ENCODE data around the gene UXS1.
"Not testable (repeated sequence)": the region's sequence is repeated elsewhere in the genome, so short reads cannot be mapped to it uniquely, and the experiment has no call there.

Gene UXS1

GRCh38 chr2:106193977-106194778 lies at the start of gene UXS1:
UXS1 (minus strand) TSS chr2:106194301; CDS start chr2:106194241, 60 bp downstream.
- DNase-seq (ENCODE audit: low read depth) = peak; percentile 98
- no peak for TF ChIP-seq CTCF (IDR thresholded peaks at IDR 0.05; ENCODE audit: low read length, missing control alignments)
- peak within 1 kb of the TSS; percentile 90 for H3K4me3 ChIP-seq (replicated peaks; ENCODE audit: low read depth, low read length)

- not testable (repeated sequence) for DNase-seq (ENCODE audit: low read depth); H3K4me3 ChIP-seq (replicated peaks; ENCODE audit: low read depth, low read length)
Observed at GRCh38 chr2:106239491-106239890, 45.4 kb upstream of the UXS1 start.

- DNase-seq (ENCODE audit: low read depth); H3K4me3 ChIP-seq (replicated peaks; ENCODE audit: low read depth, low read length): not testable (repeated sequence)
Observed at GRCh38 chr2:106235392-106235791, 41.3 kb upstream of the UXS1 start.

GRCh38 chr2:106233350-106233706 lies 39.2 kb upstream of the UXS1 start:
- no peak for TF ChIP-seq CTCF (IDR thresholded peaks at IDR 0.05; ENCODE audit: low read length, missing control alignments)
- DNase-seq (ENCODE audit: low read depth) = no peak
- no peak overlapping the region for H3K4me3 ChIP-seq (replicated peaks; ENCODE audit: low read depth, low read length)

GRCh38 chr2:106232638-106233349 lies 38.7 kb upstream of the UXS1 start:
- DNase-seq (ENCODE audit: low read depth) = no peak
- TF ChIP-seq CTCF (IDR thresholded peaks at IDR 0.05; ENCODE audit: low read length, missing control alignments) = no peak
- no peak overlapping the region for H3K4me3 ChIP-seq (replicated peaks; ENCODE audit: low read depth, low read length)

- no peak for TF ChIP-seq CTCF (IDR thresholded peaks at IDR 0.05; ENCODE audit: low read length, missing control alignments)
- DNase-seq (ENCODE audit: low read depth) = no peak
- H3K4me3 ChIP-seq (replicated peaks; ENCODE audit: low read depth, low read length) = no peak overlapping the region
Observed at GRCh38 chr2:106223347-106223746, 29.2 kb upstream of the UXS1 start.

- DNase-seq (ENCODE audit: low read depth) = not testable (repeated sequence)
Observed at GRCh38 chr2:106222057-106222456, 28.0 kb upstream of the UXS1 start.

GRCh38 chr2:106219813-106220212 lies 25.7 kb upstream of the UXS1 start:
- no peak overlapping the region for H3K4me3 ChIP-seq (replicated peaks; ENCODE audit: low read depth, low read length)
- TF ChIP-seq CTCF (IDR thresholded peaks at IDR 0.05; ENCODE audit: low read length, missing control alignments) = no peak
- no peak for DNase-seq (ENCODE audit: low read depth)

More at GRCh38 chr2:106222057-106222456, 28.0 kb upstream of the UXS1 start:
- not testable (repeated sequence) for H3K4me3 ChIP-seq (replicated peaks; ENCODE audit: low read depth, low read length)

GRCh38 chr2:106219157-106219556 lies 25.1 kb upstream of the UXS1 start:
- not testable (repeated sequence) for DNase-seq (ENCODE audit: low read depth); H3K4me3 ChIP-seq (replicated peaks; ENCODE audit: low read depth, low read length)
